Muscle layer of duodenum (tissue), 2 donors: ENCODE results near the gene NEDD9.
A peak's percentile ranks its signal among the peaks of the same experiment; 100 is the strongest.

Source experiments
- H3K27ac ChIP-seq: one replicate; pipeline ENCODE4 v1.7.0; 2013; ENCODE audit warnings: mild to moderate bottlenecking, low read length
- H3K27me3 ChIP-seq: one replicate; pipeline ENCODE4 v1.7.0; 2013; ENCODE audit warnings: low read depth, mild to moderate bottlenecking, control low read depth, low read length
- H3K36me3 ChIP-seq, 2 donors: one replicate each; pipeline ENCODE4 v1.7.0; 2013; ENCODE audit warnings: low read length in 2 of 2, control low read depth in 1 of 2, mild to moderate bottlenecking in 1 of 2; ENCODE audit not compliant: insufficient read depth in 2 of 2, control insufficient read depth in 1 of 2
- H3K4me1 ChIP-seq, 2 donors: one replicate each; pipeline ENCODE4 v1.7.0; 2013; ENCODE audit warnings: low read length in 2 of 2, mild to moderate bottlenecking in 2 of 2, control low read depth in 1 of 2, moderate library complexity in 1 of 2; ENCODE audit not compliant: insufficient read depth in 2 of 2, control insufficient read depth in 1 of 2
- H3K4me3 ChIP-seq, 2 donors: one replicate each; pipeline ENCODE4 v1.7.0; 2013; ENCODE audit warnings: low read length in 2 of 2, low read depth in 1 of 2, mild to moderate bottlenecking in 1 of 2
- H3K9me3 ChIP-seq, 2 donors: one replicate each; pipeline ENCODE4 v1.7.0; 2013; ENCODE audit warnings: low read length in 2 of 2, control low read depth in 1 of 2, mild to moderate bottlenecking in 1 of 2; ENCODE audit not compliant: control insufficient read depth in 1 of 2
- donor health status: healthy.

NEDD9 gene

DNA sequence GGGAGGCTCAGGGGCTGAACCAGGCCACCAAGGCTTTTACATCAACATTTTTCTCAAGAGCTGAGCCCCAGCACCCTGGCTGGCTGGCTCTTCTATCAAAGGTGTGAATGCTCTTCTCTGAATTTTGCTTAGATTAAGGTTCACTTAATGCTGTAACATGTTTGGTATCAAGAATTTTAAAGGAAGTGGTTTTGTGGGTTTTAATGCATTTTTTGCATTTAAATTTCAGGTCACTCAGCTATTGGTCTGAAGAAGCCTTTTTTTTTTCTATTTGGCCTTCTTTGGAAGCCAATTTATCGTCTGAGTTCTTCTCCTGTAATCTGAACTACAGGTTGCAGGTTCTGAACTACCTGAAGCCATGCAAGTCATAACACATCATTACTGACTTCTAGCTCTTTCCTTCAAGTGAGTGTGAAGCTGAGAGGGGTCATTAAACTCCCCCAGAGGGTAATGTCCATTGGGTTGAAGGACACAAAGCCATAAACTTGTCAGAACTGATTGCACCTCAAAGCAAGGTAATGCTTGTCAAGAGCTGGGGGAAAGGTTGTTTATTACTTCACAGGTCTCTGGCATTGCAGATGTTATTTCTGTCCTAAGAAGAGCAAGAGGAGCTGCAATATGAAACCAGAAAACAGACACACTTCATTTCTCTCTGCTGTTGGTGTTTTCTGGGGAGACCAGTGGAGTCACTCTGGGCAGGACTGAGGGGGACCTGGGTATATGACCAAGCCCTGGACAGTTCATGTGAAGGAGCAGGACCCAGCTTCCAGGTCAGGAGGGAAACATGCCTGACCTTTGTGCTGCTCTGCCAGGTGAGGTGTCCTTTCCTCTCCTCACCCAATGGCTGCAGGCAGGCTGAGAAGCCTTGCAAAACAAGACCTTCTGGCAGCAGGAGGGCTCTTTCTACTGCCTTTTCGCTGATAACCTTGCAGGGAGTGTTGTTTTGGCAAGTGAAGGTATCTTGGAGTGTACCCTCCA lies 26.1 kb upstream of the NEDD9 start:
- no peaks in the 10 kb centered on the region for H3K27me3 ChIP-seq
- H3K9me3 ChIP-seq: no peaks in the 10 kb centered on the region
- H3K4me3 ChIP-seq: no peak overlapping the region
- H3K4me1 ChIP-seq: peaks cover 5 to 8% of the 10 kb centered on the region in 2 donors
- no peaks in the 10 kb centered on the region for H3K36me3 ChIP-seq
- H3K27ac ChIP-seq: no peak overlapping the region

GRCh38 chr6:11255610-11256009 lies 23.1 kb upstream of the NEDD9 start:
- Histone ChIP-seq H3K9me3 (no peaks in the 10 kb centered on the region), H3K27ac (no peak overlapping the region), H3K4me1 (peaks cover 6 to 11% of the 10 kb centered on the region in 2 donors), H3K36me3 (no peaks in the 10 kb centered on the region), H3K4me3 (no peak overlapping the region), H3K27me3 (no peaks in the 10 kb centered on the region)

DNA sequence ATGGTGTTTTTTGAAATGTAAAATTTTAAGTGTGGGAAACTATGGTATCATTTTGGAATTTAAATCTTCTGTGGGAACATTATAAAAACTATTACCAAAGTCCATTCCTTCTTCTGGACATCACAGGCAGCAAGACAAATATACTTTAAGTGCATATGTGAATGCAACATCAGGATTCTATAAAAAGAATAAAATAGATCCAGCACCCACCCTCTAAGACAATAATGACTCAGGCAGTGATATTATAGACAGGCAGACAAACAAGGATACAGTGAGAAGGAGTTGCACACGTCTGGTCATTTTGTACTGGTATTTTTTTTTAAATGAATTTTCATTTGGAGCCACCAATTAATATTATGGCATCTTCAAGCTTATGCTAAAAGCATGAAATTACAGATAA lies 21.1 kb upstream of the NEDD9 start:
- Histone ChIP-seq H3K27me3 (no peaks in the 10 kb centered on the region), H3K27ac (no peak overlapping the region), H3K36me3 (no peaks in the 10 kb centered on the region), H3K4me1 (peaks cover 6 to 11% of the 10 kb centered on the region in 2 donors), H3K9me3 (no peaks in the 10 kb centered on the region), H3K4me3 (no peak overlapping the region)

DNA sequence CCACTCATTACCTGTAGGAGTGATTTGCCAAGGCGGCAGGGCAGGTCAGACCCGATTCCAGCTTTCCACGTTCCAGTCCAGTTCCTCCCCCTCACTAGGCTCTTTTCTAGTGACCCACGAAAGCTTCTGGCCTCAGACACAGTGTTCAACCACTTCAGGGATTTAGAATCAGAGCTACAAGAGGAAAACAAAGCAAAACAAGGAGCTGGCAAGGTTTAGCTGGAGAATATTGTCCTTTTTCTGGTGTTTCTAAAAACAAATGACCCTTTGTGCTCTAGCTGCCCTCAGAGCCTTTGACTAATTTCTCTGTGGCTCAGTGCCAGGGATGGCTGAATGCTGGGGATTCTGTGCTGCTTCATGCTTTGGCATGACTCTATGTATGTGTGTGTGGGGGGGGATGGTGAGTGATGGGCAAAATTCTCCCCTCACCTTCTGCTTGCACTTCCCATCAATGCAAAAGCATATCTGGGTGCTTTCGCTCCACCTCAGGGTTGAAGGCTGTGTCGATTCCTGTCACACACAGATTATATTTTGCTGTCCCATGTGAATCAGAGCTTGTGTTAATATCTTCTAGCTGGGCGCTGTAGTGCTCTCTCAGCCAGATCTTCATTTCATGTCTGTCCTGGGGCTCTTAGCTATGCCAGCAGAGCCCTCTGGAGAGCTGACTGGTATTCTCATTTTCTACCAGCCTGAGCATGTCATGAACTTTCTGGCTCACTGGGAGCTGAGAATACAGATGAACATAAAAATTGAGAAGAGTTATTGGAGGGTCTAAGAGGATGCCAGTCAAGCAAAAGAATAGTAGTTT lies 19.3 kb upstream of the NEDD9 start:
- Histone ChIP-seq H3K27ac (peak overlapping the region; percentile 25), H3K4me1 (peaks cover 6 to 11% of the 10 kb centered on the region in 2 donors), H3K4me3 (no peak overlapping the region), H3K9me3 (no peaks in the 10 kb centered on the region), H3K27me3 (no peaks in the 10 kb centered on the region), H3K36me3 (no peaks in the 10 kb centered on the region)

GRCh38 chr6:11250108-11250507 lies 17.6 kb upstream of the NEDD9 start:
- no peak overlapping the region for H3K27ac ChIP-seq
- no peaks in the 10 kb centered on the region for H3K9me3 ChIP-seq
- no peaks in the 10 kb centered on the region for H3K36me3 ChIP-seq
- no peak overlapping the region for H3K4me3 ChIP-seq
- peaks cover 6 to 11% of the 10 kb centered on the region in 2 donors for H3K4me1 ChIP-seq
- H3K27me3 ChIP-seq: no peaks in the 10 kb centered on the region

DNA sequence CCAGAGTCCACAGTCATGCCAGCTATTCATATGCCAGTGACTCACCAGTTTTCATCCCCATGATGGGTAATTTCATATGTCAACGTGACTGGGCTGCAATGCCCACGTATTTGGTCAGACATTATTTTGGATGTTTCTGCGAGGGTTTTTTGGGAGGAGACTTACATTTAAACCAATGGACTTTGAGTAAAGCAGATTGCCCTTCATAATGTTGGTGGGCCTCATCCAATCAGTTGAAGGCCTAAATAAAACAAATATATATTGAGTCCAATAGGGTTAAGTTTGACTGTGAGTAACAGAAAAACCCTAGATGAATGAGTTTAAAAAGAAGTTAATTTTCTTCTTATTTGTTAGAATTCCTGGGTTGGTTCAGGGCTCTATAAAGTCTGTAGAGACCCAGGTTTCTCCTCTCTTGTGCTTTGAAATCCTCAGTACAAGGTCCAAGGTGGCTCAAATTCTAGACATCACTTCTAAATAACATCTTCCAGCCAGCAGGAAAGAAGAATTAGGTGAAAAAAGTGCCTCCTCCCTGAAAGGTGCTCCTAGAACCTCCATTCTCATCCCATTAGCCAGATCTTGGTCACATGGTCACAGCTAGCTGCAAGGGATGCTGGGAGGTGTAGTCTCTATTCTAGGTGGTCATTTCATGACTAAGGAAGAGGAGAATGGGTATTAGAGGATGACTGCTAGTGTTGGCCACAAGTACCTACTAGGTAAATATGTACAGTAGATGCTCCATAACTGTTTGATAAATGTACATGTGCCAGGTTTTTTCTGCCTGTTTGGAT lies 16.7 kb upstream of the NEDD9 start:
- H3K9me3 ChIP-seq: no peaks in the 10 kb centered on the region
- H3K27me3 ChIP-seq: no peaks in the 10 kb centered on the region
- H3K4me1 ChIP-seq: peaks cover 6 to 11% of the 10 kb centered on the region in 2 donors

DNA sequence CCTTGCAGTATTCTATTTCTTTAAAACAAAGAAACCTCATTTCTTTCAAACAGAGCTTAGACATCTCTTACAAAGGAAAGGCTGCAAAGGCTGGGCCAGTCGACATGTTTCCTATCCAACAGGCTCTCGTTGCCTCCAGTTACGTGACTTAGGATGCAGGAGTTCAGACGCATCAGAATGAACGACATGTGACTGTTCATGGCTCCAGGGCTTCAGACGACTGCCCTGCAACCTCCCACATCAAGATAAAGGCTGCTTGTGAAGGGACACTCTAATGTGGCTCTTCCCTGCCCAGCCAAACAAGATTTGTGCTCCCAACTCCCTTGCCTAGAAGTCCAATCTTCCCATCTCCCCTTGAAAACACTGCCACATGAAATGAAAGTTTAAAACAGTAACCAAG lies 14.3 kb upstream of the NEDD9 start:
- peaks cover 4 to 5% of the 10 kb centered on the region in 2 donors for H3K4me1 ChIP-seq
- no peak overlapping the region for H3K27ac ChIP-seq
- H3K4me3 ChIP-seq: no peak overlapping the region
- H3K27me3 ChIP-seq: no peaks in the 10 kb centered on the region
- H3K36me3 ChIP-seq: no peaks in the 10 kb centered on the region
- no peaks in the 10 kb centered on the region for H3K9me3 ChIP-seq

More for the DNA sequence above, 16.7 kb upstream of the NEDD9 start:
- no peaks in the 10 kb centered on the region for H3K36me3 ChIP-seq
- no peak overlapping the region for H3K4me3 ChIP-seq
- no peak overlapping the region for H3K27ac ChIP-seq

DNA sequence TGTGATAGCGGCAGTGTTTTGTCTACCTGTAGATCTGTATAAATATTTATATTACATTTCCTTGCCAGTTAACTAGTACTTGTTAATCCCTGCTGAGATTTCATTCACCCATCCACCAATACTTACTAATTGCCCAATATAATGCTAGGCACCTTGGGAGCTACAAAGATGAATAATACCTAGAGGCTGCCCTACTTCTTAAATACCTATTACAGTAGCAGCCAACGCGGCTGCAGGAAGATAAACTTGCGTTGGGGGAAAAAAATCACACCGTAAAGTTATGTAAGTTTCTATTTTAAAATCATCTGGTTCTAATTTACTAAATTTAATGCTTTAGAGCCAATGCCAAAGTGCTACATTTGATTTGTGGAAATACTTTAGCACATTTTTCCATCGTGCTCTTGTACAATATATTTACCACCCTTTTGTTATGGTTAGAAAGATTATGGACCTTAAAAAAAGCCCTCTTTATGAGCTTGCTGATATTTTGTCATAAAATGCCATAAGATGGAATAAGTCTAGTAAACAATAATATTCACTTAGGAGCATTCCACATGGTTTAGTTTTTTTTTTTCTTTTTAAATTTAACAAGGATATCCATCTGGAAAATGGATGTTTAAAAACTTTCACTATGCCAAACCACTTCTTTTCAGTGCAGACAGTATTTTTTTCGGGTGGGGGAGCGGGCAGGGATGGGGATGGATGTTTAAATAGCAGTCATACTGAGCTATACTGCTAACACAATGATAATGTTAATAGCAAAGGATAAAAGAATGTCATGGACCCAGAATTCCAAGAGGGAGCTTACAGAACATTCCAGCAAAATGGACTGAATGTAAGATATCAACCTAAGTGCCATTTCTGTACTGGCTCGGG lies 13.2 kb upstream of the NEDD9 start:
- no peaks in the 10 kb centered on the region for H3K9me3 ChIP-seq
- no peak overlapping the region for H3K4me3 ChIP-seq
- no peaks in the 10 kb centered on the region for H3K27me3 ChIP-seq
- no peaks in the 10 kb centered on the region for H3K36me3 ChIP-seq
- no peak overlapping the region for H3K27ac ChIP-seq
- no peaks in the 10 kb centered on the region for H3K4me1 ChIP-seq

GRCh38 chr6:11244387-11245126 lies 12.1 kb upstream of the NEDD9 start:
- H3K9me3 ChIP-seq: no peaks in the 10 kb centered on the region
- H3K4me1 ChIP-seq: no peaks in the 10 kb centered on the region
- no peaks in the 10 kb centered on the region for H3K27me3 ChIP-seq
- H3K4me3 ChIP-seq: no peak overlapping the region
- H3K36me3 ChIP-seq: no peaks in the 10 kb centered on the region
- H3K27ac ChIP-seq: no peak overlapping the region

- no peaks in the 10 kb centered on the region for H3K27me3 ChIP-seq
- H3K27ac ChIP-seq: no peak overlapping the region
- H3K9me3 ChIP-seq: no peaks in the 10 kb centered on the region
- H3K4me3 ChIP-seq: no peak overlapping the region
- H3K4me1 ChIP-seq: no peaks in the 10 kb centered on the region
- H3K36me3 ChIP-seq: no peaks in the 10 kb centered on the region
These were observed 11.4 kb upstream of the NEDD9 start for GRCh38 chr6:11243861-11244260.
